ENCODE measurements around the gene HTR1E.

HTR1E gene

GRCh38 chr6:87012035-87012434 is 74.7 kb downstream of the HTR1E start:
- no peak overlapping the region for H3K4me3 ChIP-seq (ENCODE audit: low read depth, low read length)
- H3K4me1 ChIP-seq: no peaks in the 10 kb centered on the region
- no peak for DNase-seq
- no peaks in the 10 kb centered on the region for H3K27me3 ChIP-seq
- no peaks in the 10 kb centered on the region for H3K36me3 ChIP-seq
- no peaks in the 10 kb centered on the region for H3K9me3 ChIP-seq
- TF ChIP-seq CTCF (IDR thresholded peaks at IDR 0.05; ENCODE audit: low read depth, low read length): no peak

GRCh38 chr6:87012743-87013142 is 75.4 kb downstream of the HTR1E start:
- H3K9me3 ChIP-seq: no peaks in the 10 kb centered on the region
- no peaks in the 10 kb centered on the region for H3K27me3 ChIP-seq
- H3K4me3 ChIP-seq (ENCODE audit: low read depth, low read length): no peak overlapping the region
- DNase-seq: no peak
- TF ChIP-seq CTCF (IDR thresholded peaks at IDR 0.05; ENCODE audit: low read depth, low read length): no peak
- no peaks in the 10 kb centered on the region for H3K4me1 ChIP-seq
- no peaks in the 10 kb centered on the region for H3K36me3 ChIP-seq

- TF ChIP-seq CTCF (IDR thresholded peaks at IDR 0.05; ENCODE audit: low read depth, low read length): no peak
- Histone ChIP-seq H3K36me3 (no peaks in the 10 kb centered on the region), H3K4me3 (ENCODE audit: low read depth, low read length) (no peak overlapping the region), H3K27me3 (no peaks in the 10 kb centered on the region), H3K9me3 (no peaks in the 10 kb centered on the region), H3K4me1 (no peaks in the 10 kb centered on the region)
- DNase-seq: no peak
Observed at GRCh38 chr6:87016772-87017171, 79.4 kb downstream of the HTR1E start.

GRCh38 chr6:87027021-87027420 is 89.7 kb downstream of the HTR1E start:
- no peaks in the 10 kb centered on the region for H3K4me1 ChIP-seq
- no peak for DNase-seq

GRCh38 chr6:87029711-87030314 is 92.5 kb downstream of the HTR1E start:
- peak; percentile 74 for TF ChIP-seq CTCF (IDR thresholded peaks at IDR 0.05; ENCODE audit: low read depth, low read length)
- Histone ChIP-seq H3K4me1 (no peaks in the 10 kb centered on the region), H3K4me3 (ENCODE audit: low read depth, low read length) (no peak overlapping the region), H3K9me3 (no peaks in the 10 kb centered on the region), H3K27me3 (no peaks in the 10 kb centered on the region), H3K36me3 (no peaks in the 10 kb centered on the region)
- peak; percentile 42 for DNase-seq

More at GRCh38 chr6:87027021-87027420, 89.7 kb downstream of the HTR1E start:
- H3K36me3 ChIP-seq: no peaks in the 10 kb centered on the region
- TF ChIP-seq CTCF (IDR thresholded peaks at IDR 0.05; ENCODE audit: low read depth, low read length): no peak
- no peaks in the 10 kb centered on the region for H3K27me3 ChIP-seq
- no peaks in the 10 kb centered on the region for H3K9me3 ChIP-seq
- no peak overlapping the region for H3K4me3 ChIP-seq (ENCODE audit: low read depth, low read length)

GRCh38 chr6:87040729-87041128 is 103.4 kb downstream of the HTR1E start:
- TF ChIP-seq CTCF (IDR thresholded peaks at IDR 0.05; ENCODE audit: low read depth, low read length): no peak
- no peak for DNase-seq
- no peaks in the 10 kb centered on the region for H3K4me1 ChIP-seq

More at GRCh38 chr6:87040729-87041128, 103.4 kb downstream of the HTR1E start:
- Histone ChIP-seq H3K27me3 (0 out of 2 replicates have a peak, but pooled peaks cover 2% of the 10 kb centered on the region), H3K4me3 (ENCODE audit: low read depth, low read length) (no peak overlapping the region), H3K9me3 (no peaks in the 10 kb centered on the region), H3K36me3 (no peaks in the 10 kb centered on the region)
